Measurements from ENCODE around the gene EPG5. TPM values are rescaled to one million over a fixed set of nuclear protein-coding genes. Genes with fewer than 3 reads are reported as not detected.

Gene EPG5
- total RNA-seq, 2 experiments from 2014 or later: 4.8 to 8.7 TPM

GRCh38 chr18:45845410-45845809, 121.7 kb downstream of the EPG5 start:
- H3K4me1 ChIP-seq (ENCODE audit: insufficient read depth, low read length, poor library complexity, severe bottlenecking): no peaks in the 10 kb centered on the region
- H3K36me3 ChIP-seq (ENCODE audit: insufficient read depth, low read length): no peaks in the 10 kb centered on the region
- H3K27ac ChIP-seq (ENCODE audit: low read depth, low read length, poor library complexity, severe bottlenecking): no peak overlapping the region
- ChIA-PET POLR2A (no interaction called here), CTCF (ENCODE audit: unreplicated experiment) (no interaction called here)
- no peak for DNase-seq (ENCODE audit: low spot score)
- TF ChIP-seq EZH2phosphoT487 (IDR thresholded peaks at IDR 0.05; ENCODE audit: borderline replicate concordance, low read depth, low read length) (no peak), CTCF (conservative IDR thresholded peaks at IDR 0.05; ENCODE audit: low read length) (no peak)
- H4K20me1 ChIP-seq (ENCODE audit: insufficient read depth, low read length): no peaks in the 10 kb centered on the region
- no peaks in the 10 kb centered on the region for H3K9me2 ChIP-seq (ENCODE audit: insufficient read depth, low read length)
- H3K4me2 ChIP-seq (ENCODE audit: low read length): no peak overlapping the region
- no peak overlapping the region for H2AFZ ChIP-seq (ENCODE audit: low read length)
- H3K9me3 ChIP-seq (ENCODE audit: low read length): no peaks in the 10 kb centered on the region
- no peaks in the 10 kb centered on the region for H3K79me2 ChIP-seq (ENCODE audit: insufficient read depth, low read depth, low read length)
- no TSS peak for BruUV-seq (replicated peaks)
- intact Hi-C loops (cut with micrococcal nuclease; ENCODE audit: unreplicated experiment): no loop called here
- H3K4me3 ChIP-seq (ENCODE audit: low read depth, low read length, poor library complexity, severe bottlenecking): no peak overlapping the region

GRCh38 chr18:45844938-45845337, 122.2 kb downstream of the EPG5 start:
- BruUV-seq (replicated peaks): no TSS peak
- ChIA-PET POLR2A (no interaction called here), CTCF (ENCODE audit: unreplicated experiment) (no interaction called here)
- Histone ChIP-seq H3K4me2 (ENCODE audit: low read length) (no peak overlapping the region), H3K4me1 (ENCODE audit: insufficient read depth, low read length, poor library complexity, severe bottlenecking) (no peaks in the 10 kb centered on the region), H3K79me2 (ENCODE audit: insufficient read depth, low read depth, low read length) (no peaks in the 10 kb centered on the region), H2AFZ (ENCODE audit: low read length) (no peak overlapping the region), H4K20me1 (ENCODE audit: insufficient read depth, low read length) (no peaks in the 10 kb centered on the region), H3K9me3 (ENCODE audit: low read length) (no peaks in the 10 kb centered on the region), H3K9me2 (ENCODE audit: insufficient read depth, low read length) (no peaks in the 10 kb centered on the region), H3K4me3 (ENCODE audit: low read depth, low read length, poor library complexity, severe bottlenecking) (no peak overlapping the region), H3K36me3 (ENCODE audit: insufficient read depth, low read length) (no peaks in the 10 kb centered on the region), H3K27ac (ENCODE audit: low read depth, low read length, poor library complexity, severe bottlenecking) (no peak overlapping the region)
- TF ChIP-seq EZH2phosphoT487 (IDR thresholded peaks at IDR 0.05; ENCODE audit: borderline replicate concordance, low read depth, low read length): no peak
- no peak for TF ChIP-seq CTCF (conservative IDR thresholded peaks at IDR 0.05; ENCODE audit: low read length)
- no peak for DNase-seq (ENCODE audit: low spot score)
- intact Hi-C loops (cut with micrococcal nuclease; ENCODE audit: unreplicated experiment): no loop called here

- BruUV-seq (replicated peaks): no TSS peak
- H4K20me1 ChIP-seq (ENCODE audit: insufficient read depth, low read length): no peaks in the 10 kb centered on the region
- ChIA-PET POLR2A (no interaction called here), CTCF (ENCODE audit: unreplicated experiment) (no interaction called here)
- H3K4me2 ChIP-seq (ENCODE audit: low read length): no peak overlapping the region
- no peaks in the 10 kb centered on the region for H3K79me2 ChIP-seq (ENCODE audit: insufficient read depth, low read depth, low read length)
- TF ChIP-seq EZH2phosphoT487 (IDR thresholded peaks at IDR 0.05; ENCODE audit: borderline replicate concordance, low read depth, low read length) (no peak), CTCF (conservative IDR thresholded peaks at IDR 0.05; ENCODE audit: low read length) (no peak)
- intact Hi-C loops (cut with micrococcal nuclease; ENCODE audit: unreplicated experiment): no loop called here
- H3K27ac ChIP-seq (ENCODE audit: low read depth, low read length, poor library complexity, severe bottlenecking): no peak overlapping the region
- H3K4me3 ChIP-seq (ENCODE audit: low read depth, low read length, poor library complexity, severe bottlenecking): no peak overlapping the region
- H3K36me3 ChIP-seq (ENCODE audit: insufficient read depth, low read length): no peaks in the 10 kb centered on the region
- H2AFZ ChIP-seq (ENCODE audit: low read length): no peak overlapping the region
- H3K4me1 ChIP-seq (ENCODE audit: insufficient read depth, low read length, poor library complexity, severe bottlenecking): no peaks in the 10 kb centered on the region
- no peaks in the 10 kb centered on the region for H3K9me3 ChIP-seq (ENCODE audit: low read length)
- H3K9me2 ChIP-seq (ENCODE audit: insufficient read depth, low read length): no peaks in the 10 kb centered on the region
- no peak for DNase-seq (ENCODE audit: low spot score)
Measured at GRCh38 chr18:45843019-45843418, 124.1 kb downstream of the EPG5 start.
